Type B pancreatic cell (in vitro differentiated cells): ENCODE data around the gene COX7A1. TPM values are rescaled to one million over a fixed set of nuclear protein-coding genes. Genes with fewer than 3 reads are reported as not detected.

Experiments used
- DNase-seq: peaks from one replicate; pipeline ENCODE4 v3.0.0; 2021; ENCODE audit warnings: mixed read lengths; ENCODE audit not compliant: unreplicated experiment; ENCODE audit errors: extremely low spot score
- H3K27ac Mint-ChIP-seq: 2 replicates; pipeline ENCODE4 v1.8.0; 2021; ENCODE audit warnings: mild to moderate bottlenecking, mixed read lengths
- H3K27me3 Mint-ChIP-seq: 2 replicates; pipeline ENCODE4 v1.8.0; 2021; ENCODE audit warnings: mixed read lengths
- H3K36me3 Mint-ChIP-seq: 2 replicates; pipeline ENCODE4 v1.8.0; 2021; ENCODE audit warnings: mixed read lengths
- H3K4me1 Mint-ChIP-seq: one replicate; pipeline ENCODE4 v1.8.0; 2021; ENCODE audit warnings: mixed read lengths; ENCODE audit not compliant: unreplicated experiment
- H3K4me3 Mint-ChIP-seq: 2 replicates; pipeline ENCODE4 v1.8.0; 2021; ENCODE audit warnings: mild to moderate bottlenecking, mixed read lengths
- H3K9me3 Mint-ChIP-seq: 2 replicates; pipeline ENCODE4 v1.8.0; 2021; ENCODE audit warnings: mixed read lengths
- total RNA-seq: library from RNA; stranded (reverse); gene quantifications from 2 replicates; pipeline ENCODE4 v1.2.1, GENCODE V29; 2021; ENCODE audit warnings: low replicate concordance
- TF ChIP-seq, protein P1 (sequence below): fragments of 200-600 bp; sonication (generic); conservative IDR thresholded peaks from 2 replicates; pipeline ENCODE4 v1.5.0; 2021; ENCODE audit warnings: antibody characterized with exemption, mild to moderate bottlenecking

Gene COX7A1
- total RNA-seq, 1 donor from 2014 or later, result not detected

GRCh38 chr19:36160821-36161596 lies 8.8 kb upstream of the COX7A1 start:
- no peak overlapping the region for H3K27ac Mint-ChIP-seq
- H3K27me3 Mint-ChIP-seq, result no peaks in the 10 kb centered on the region
- peaks cover 18% of the 10 kb centered on the region for H3K36me3 Mint-ChIP-seq
- peaks cover 8% of the 10 kb centered on the region for H3K4me1 Mint-ChIP-seq
- TF ChIP-seq, protein P1, sequence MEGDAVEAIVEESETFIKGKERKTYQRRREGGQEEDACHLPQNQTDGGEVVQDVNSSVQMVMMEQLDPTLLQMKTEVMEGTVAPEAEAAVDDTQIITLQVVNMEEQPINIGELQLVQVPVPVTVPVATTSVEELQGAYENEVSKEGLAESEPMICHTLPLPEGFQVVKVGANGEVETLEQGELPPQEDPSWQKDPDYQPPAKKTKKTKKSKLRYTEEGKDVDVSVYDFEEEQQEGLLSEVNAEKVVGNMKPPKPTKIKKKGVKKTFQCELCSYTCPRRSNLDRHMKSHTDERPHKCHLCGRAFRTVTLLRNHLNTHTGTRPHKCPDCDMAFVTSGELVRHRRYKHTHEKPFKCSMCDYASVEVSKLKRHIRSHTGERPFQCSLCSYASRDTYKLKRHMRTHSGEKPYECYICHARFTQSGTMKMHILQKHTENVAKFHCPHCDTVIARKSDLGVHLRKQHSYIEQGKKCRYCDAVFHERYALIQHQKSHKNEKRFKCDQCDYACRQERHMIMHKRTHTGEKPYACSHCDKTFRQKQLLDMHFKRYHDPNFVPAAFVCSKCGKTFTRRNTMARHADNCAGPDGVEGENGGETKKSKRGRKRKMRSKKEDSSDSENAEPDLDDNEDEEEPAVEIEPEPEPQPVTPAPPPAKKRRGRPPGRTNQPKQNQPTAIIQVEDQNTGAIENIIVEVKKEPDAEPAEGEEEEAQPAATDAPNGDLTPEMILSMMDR, result no peak
- no peak for DNase-seq
- H3K9me3 Mint-ChIP-seq, result no peaks in the 10 kb centered on the region
- no peak overlapping the region for H3K4me3 Mint-ChIP-seq

DNA sequence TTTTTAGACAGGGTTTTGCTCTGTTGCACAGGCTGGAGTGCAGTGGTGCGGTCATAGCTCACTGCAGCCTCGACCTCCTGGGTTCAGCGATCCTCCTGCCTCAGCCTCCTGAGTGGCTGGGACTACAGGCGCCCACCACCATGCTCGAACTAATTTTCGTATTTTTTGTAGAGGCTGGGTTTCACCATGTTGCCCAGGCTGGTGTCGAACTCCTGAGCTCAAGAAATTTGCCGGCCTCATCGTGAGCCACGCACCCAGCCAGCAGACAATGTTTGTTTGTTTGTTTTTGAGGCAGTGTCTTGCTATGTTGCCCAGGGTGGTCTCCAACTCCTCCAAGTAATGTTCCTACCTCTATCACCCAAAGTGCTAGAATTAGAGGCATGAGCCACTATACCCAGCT lies 879 bp upstream of the COX7A1 start:
- DNase-seq, result no peak
- H3K9me3 Mint-ChIP-seq, result no peaks in the 10 kb centered on the region
- no peaks in the 10 kb centered on the region for H3K27me3 Mint-ChIP-seq
- peaks cover 16% of the 10 kb centered on the region for H3K4me1 Mint-ChIP-seq
- no peak overlapping the region for H3K27ac Mint-ChIP-seq
- H3K4me3 Mint-ChIP-seq, result no peak overlapping the region
- peaks cover 18% of the 10 kb centered on the region for H3K36me3 Mint-ChIP-seq
- TF ChIP-seq, protein P1, result no peak

GRCh38 chr19:36152019-36152351 lies 262 bp downstream of the COX7A1 start:
- Mint-ChIP-seq H3K27me3 (no peaks in the 10 kb centered on the region), H3K9me3 (no peaks in the 10 kb centered on the region), H3K4me1 (peaks cover 15% of the 10 kb centered on the region), H3K36me3 (peaks cover 18% of the 10 kb centered on the region), H3K27ac (no peak overlapping the region), H3K4me3 (no peak overlapping the region)
- no peak for DNase-seq
- TF ChIP-seq, protein P1, result no peak

- Mint-ChIP-seq H3K9me3 (no peaks in the 10 kb centered on the region), H3K36me3 (peaks cover 22% of the 10 kb centered on the region), H3K27me3 (no peaks in the 10 kb centered on the region), H3K4me3 (no peak overlapping the region), H3K27ac (no peak overlapping the region), H3K4me1 (peaks cover 9% of the 10 kb centered on the region)
- TF ChIP-seq, protein P1, result no peak
- no peak for DNase-seq
These were observed 866 bp downstream of the COX7A1 start for GRCh38 chr19:36151144-36152018.

- TF ChIP-seq, protein P1, result no peak
- H3K27me3 Mint-ChIP-seq, result no peaks in the 10 kb centered on the region
- peaks cover 4% of the 10 kb centered on the region for H3K4me1 Mint-ChIP-seq
- DNase-seq, result no peak
- H3K9me3 Mint-ChIP-seq, result no peaks in the 10 kb centered on the region
- no peak overlapping the region for H3K4me3 Mint-ChIP-seq
- H3K27ac Mint-ChIP-seq, result no peak overlapping the region
- peaks cover 19% of the 10 kb centered on the region for H3K36me3 Mint-ChIP-seq
These were observed 1.7 kb downstream of the COX7A1 start for GRCh38 chr19:36150586-36150985.
